Measurements from ENCODE around the gene SFRP4. TPM values are rescaled to one million over a fixed set of nuclear protein-coding genes. Genes with fewer than 3 reads are reported as not detected.

SFRP4 gene
- polyA plus RNA-seq, 6 donors from 2014 or later = not detected

DNA sequence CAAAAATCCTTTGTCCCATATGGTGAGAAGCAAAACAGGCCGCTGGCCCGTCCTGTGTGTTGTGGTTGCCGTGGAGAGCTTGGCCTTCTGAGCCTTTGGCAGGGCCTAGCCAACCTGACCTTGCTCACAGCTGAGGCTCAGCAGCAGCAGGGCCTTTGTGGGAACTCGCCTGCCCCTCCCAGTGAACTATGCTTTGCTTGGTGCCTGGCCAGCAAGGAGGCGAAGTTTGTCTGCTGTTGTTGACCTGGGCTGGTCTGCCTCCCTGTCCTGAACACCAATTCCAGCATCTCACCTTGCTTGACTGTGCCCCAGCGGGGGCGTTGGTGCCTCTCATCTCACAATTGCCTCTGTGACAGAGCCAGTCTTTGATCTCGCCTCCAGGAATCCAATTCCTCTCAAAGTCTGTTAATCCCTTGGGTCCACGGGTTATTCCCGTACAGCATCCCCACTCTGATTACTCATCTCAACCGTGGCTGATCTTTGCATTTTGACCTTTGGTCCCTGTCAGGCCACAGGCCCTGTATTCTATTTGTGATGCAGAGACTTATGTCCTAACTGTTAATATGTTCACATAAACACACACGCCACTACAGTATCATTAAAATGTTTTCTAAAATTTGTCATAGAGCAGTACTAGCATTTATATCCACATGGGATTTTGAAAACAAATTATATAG lies 26.5 kb upstream of the SFRP4 start:
- Mint-ChIP-seq H3K4me1 (no peaks in the 10 kb centered on the region), H3K27ac (no peak overlapping the region), H3K36me3 (no peaks in the 10 kb centered on the region), H3K4me3 (no peak overlapping the region), H3K9me3 (peaks cover 0 to 6% (median under 1%) of the 10 kb centered on the region in 7 donors), H3K27me3 (no peaks in the 10 kb centered on the region)
- DNase-seq = no peak
- no peak for ATAC-seq (ENCODE audit: low read depth in 2 of 2)

DNA sequence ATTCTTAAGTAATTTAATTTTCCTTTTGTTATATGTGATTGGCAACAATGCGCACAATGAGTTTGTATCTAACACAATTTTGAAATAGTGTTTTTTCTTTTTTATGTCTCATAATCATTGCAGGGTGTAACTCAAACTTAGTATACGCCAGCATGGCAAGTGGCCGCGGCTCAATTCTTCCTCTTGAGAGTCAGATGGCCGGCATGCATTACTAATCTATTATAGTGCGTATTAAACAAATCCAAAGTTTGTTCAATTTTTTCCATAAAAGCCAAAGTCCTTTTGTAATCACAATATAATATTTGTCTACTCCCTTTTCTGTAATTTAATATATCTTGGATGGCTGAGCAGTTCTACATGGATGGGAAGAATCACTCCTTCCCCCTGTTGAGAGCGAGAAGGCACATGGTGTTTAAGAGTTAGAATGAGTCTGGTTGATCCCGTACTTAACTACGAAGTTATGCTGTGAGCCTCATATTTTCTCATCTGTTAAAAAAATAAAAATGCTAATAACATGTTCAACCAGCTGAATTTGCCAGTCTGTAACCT lies 16.5 kb upstream of the SFRP4 start:
- Mint-ChIP-seq H3K4me1 (no peaks in the 10 kb centered on the region), H3K27ac (no peak overlapping the region), H3K4me3 (no peak overlapping the region), H3K36me3 (no peaks in the 10 kb centered on the region), H3K27me3 (no peaks in the 10 kb centered on the region), H3K9me3 (peaks cover 0 to 17% (median 8%) of the 10 kb centered on the region in 7 donors)
- DNase-seq = no peak
- ATAC-seq (ENCODE audit: low read depth in 2 of 2) = no peak

DNA sequence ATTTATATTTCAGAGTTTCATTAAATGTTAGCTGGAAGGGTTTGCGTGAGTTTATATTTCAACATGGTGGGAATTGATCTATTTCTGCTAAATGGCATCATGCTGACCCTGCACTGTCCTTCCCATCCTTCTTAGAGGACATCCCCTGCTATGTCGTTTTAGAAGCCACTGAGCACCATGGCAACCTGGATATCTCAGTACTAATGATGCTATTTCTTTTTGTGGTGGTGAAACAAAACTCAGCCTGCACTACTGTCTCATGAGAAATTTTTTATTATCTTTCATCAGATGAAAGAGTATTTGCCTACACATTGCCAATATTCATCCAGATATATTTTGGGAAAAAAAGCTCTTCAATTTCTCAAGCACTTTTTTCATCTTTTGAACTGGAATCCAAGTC lies 15.9 kb upstream of the SFRP4 start:
- Mint-ChIP-seq H3K4me3 (no peak overlapping the region), H3K27ac (no peak overlapping the region), H3K9me3 (peaks cover 0 to 16% (median 6%) of the 10 kb centered on the region in 7 donors), H3K4me1 (no peaks in the 10 kb centered on the region), H3K36me3 (no peaks in the 10 kb centered on the region), H3K27me3 (no peaks in the 10 kb centered on the region)
- DNase-seq (no peak), ATAC-seq (ENCODE audit: low read depth in 2 of 2) (no peak)

DNA sequence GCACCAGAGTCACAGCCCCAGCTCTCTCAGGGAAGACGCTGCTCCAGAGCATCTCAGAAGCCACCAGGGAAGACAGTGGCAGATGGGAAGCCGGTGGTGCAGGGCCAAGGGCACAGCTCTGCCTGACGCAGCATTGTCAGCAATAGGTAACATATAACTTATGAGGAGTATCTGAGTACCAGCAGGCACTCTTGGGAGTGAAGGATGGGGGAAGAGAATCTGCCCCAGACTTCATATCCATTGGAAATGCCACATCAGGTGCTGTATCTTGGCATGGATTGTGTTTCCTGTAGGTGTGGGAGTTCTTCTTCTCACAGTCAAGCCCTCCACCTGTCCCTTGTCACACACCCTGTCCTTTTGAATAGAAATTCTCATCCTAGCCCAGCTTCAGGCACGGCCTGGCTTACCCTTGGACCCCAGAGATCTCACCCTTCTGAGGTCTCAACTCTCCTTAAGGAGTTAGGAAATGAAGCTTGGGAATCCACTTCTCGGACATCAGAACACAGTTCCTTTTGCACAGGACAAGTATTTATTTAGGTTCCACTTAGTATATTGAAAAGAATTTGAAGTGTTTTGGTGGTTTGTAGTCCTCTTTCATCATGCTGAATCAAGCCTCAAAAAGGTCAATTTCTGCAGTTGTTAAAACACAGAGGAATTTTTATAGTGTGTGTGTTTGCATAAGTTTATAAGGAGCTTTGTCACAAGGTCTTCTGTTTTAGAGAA lies 13.8 kb upstream of the SFRP4 start:
- DNase-seq = no peak
- no peak for ATAC-seq (ENCODE audit: low read depth in 2 of 2)
- H3K4me3 Mint-ChIP-seq = no peak overlapping the region
- peaks cover 0 to 5% (median 2%) of the 10 kb centered on the region in 7 donors for H3K9me3 Mint-ChIP-seq
- no peaks in the 10 kb centered on the region for H3K4me1 Mint-ChIP-seq
- no peaks in the 10 kb centered on the region for H3K27me3 Mint-ChIP-seq
- H3K36me3 Mint-ChIP-seq = peaks cover 0 to 7% of the 10 kb centered on the region in 2 donors
- H3K27ac Mint-ChIP-seq = no peak overlapping the region

DNA sequence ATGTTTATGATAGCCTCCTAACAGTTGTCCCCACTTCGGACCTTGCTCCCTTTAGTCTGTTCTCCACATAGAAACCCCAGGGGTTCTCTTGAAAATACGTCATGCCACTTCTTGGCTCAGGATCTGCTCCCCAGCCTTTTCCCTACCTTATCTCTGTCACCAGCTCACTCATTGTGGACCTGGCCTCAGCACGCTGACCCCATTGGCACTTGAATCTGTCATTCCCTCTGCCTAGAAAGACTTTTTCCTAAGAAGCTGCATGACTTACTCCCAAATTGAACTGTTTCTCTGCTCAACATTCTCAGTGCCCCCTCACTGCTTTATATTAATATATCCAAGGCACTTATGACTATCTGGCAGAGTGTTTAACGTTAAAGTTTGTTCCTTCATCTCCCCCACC lies 12.3 kb upstream of the SFRP4 start:
- no peak for ATAC-seq (ENCODE audit: low read depth in 2 of 2)
- Mint-ChIP-seq H3K27me3 (peaks cover 0 to 5% (median 0%) of the 10 kb centered on the region in 3 donors), H3K36me3 (peaks cover 0 to 15% of the 10 kb centered on the region in 2 donors), H3K4me1 (no peaks in the 10 kb centered on the region), H3K4me3 (no peak overlapping the region), H3K9me3 (peaks cover 0 to 9% (median 3%) of the 10 kb centered on the region in 7 donors), H3K27ac (no peak overlapping the region)
- DNase-seq = no peak

DNA sequence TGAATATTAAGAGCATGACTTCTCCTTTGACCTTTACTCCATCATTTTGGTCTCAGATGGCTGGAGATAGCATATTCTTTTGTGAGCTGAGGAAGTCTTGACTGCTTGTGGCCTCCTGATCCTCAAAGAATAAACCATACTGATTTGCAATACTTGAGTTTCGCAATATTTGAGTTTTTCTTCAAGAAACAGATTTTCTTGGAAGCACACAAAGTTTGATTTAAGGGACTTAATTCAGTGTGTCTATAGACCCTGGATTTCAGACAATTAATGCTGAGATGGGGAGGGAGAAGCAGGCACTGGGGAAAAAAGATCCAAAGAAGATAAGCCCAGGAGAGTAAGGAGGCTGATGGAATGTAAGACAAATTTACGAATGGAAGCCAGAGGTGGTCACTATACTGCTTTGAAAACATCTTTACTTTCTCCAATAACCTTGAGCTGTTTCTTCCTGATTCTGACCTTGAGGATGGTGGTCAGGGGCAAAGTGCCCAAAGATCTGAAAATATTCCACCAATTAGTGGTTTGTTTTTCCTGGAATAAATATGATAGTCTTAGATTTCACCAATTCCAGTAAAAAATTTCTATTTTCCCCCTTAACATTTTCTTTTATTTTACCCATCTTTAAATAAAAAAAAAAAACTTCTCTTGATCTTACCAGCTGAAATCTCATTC lies 11.3 kb upstream of the SFRP4 start:
- DNase-seq = no peak
- Mint-ChIP-seq H3K4me3 (no peak overlapping the region), H3K9me3 (peaks cover 0 to 9% (median 4%) of the 10 kb centered on the region in 7 donors), H3K36me3 (peaks cover 0 to 15% of the 10 kb centered on the region in 2 donors), H3K4me1 (no peaks in the 10 kb centered on the region), H3K27me3 (peaks cover 5 to 8% (median 5%) of the 10 kb centered on the region in 3 donors), H3K27ac (no peak overlapping the region)
- no peak for ATAC-seq (ENCODE audit: low read depth in 2 of 2)

DNA sequence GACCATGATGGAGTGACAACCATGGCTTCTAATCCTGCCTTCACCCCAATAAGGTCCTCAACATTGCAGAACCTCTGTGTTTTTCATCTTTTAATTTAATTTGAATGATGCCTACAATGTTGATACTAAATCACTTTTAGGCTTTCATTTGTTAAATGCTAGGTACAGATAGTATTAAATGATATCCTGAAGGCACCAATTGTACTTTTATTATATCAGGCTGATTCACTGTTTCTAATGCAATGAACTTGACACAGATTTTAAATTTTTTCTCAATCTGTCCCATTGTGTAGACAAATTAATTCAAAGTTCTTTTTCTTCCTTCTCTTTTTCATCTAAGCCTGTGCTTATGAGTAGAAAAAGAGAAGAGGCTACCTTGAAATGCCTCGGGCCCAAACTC lies 9.0 kb upstream of the SFRP4 start:
- H3K4me3 Mint-ChIP-seq = no peak overlapping the region
- ATAC-seq (ENCODE audit: low read depth in 2 of 2) = no peak

DNA sequence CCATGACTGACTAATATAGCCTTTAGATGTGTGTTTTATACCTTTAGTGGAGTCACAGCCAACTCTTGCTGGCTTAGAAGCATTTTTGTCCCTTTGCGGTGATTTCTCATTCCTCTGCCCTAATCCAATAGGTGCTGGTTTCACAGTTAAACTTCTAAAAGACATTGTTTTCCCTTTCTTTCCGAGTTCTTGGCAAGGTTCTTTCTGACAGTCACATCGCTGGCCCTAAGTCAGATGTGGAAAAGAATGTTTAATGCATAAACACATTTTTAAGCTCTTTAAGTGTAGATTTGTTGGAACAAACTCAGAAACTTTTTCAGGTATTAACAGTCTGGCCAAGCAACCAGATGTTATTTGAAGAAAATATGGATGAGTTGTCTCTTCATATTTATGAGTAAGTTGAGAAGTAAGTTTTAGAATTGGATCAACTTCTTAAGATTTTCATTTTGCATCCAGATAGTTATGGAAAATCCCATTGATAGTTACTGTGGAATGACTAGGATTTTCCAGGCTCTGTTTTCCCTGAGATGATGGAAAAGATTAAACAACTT lies 7.9 kb upstream of the SFRP4 start:
- Mint-ChIP-seq H3K27ac (no peak overlapping the region), H3K4me1 (peaks cover 10 to 13% (median 12%) of the 10 kb centered on the region in 3 donors), H3K9me3 (peaks cover 0 to 11% (median 5%) of the 10 kb centered on the region in 7 donors), H3K36me3 (peaks cover 0 to 15% of the 10 kb centered on the region in 2 donors), H3K4me3 (peak overlapping the region in 1 of 8 donors; percentile 5), H3K27me3 (peaks cover 15 to 33% (median 25%) of the 10 kb centered on the region in 3 donors)
- ATAC-seq (ENCODE audit: low read depth in 2 of 2) (no peak), DNase-seq (no peak)

More for the DNA sequence above, 9.0 kb upstream of the SFRP4 start:
- no peak for DNase-seq
- Mint-ChIP-seq H3K4me1 (peaks cover 4 to 7% (median 6%) of the 10 kb centered on the region in 3 donors), H3K27me3 (peaks cover 5 to 22% (median 14%) of the 10 kb centered on the region in 3 donors), H3K9me3 (peaks cover 0 to 11% (median 5%) of the 10 kb centered on the region in 7 donors), H3K27ac (no peak overlapping the region), H3K36me3 (peaks cover 0 to 15% of the 10 kb centered on the region in 2 donors)

DNA sequence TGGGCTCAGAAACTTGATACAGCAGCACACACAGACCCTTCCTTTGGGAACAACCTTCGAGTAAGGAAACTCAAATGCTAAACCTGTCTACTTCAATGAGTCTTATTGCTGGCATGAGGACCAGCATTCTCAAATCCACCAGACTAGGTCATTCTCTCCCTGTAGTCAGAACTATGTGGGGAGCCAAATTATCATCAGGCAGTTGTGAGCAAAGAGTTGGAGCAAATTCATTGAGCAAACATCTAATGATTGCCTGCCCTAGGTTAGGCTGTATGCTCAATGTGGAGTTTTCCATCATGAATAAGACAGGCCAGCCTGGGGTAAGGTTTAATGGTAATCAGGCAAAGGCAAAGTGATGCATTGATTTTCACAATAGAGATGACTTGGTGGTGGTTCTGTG lies 7.4 kb upstream of the SFRP4 start:
- no peak for DNase-seq
- Mint-ChIP-seq H3K27me3 (peaks cover 21 to 39% (median 31%) of the 10 kb centered on the region in 3 donors), H3K4me1 (peaks cover 10 to 13% (median 12%) of the 10 kb centered on the region in 3 donors), H3K4me3 (peak overlapping the region in 1 of 8 donors; percentile 5), H3K9me3 (peaks cover 0 to 11% (median 5%) of the 10 kb centered on the region in 7 donors), H3K27ac (no peak overlapping the region), H3K36me3 (peaks cover 0 to 15% of the 10 kb centered on the region in 2 donors)
- ATAC-seq (ENCODE audit: low read depth in 2 of 2) = no peak

DNA sequence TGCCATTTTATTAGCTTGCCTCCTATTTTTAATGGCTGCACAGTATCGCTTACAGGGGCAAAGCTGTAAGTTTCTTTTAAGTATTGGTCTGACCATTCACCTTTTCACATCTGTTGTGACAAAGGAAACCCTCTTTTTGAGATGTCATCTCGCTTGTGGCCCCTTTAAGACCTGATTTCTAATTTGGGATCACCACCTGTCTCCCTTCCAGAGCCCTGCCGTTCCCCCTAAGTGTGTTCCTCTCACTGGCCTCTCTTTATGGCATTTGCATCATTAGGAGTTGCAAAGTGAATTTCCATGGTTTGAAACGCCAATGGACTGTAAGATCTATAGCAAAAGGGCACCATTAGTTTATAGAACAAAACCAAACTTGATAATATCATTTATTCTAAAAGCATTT lies 5.3 kb upstream of the SFRP4 start:
- peaks cover 34 to 59% (median 50%) of the 10 kb centered on the region in 3 donors for H3K27me3 Mint-ChIP-seq
- H3K36me3 Mint-ChIP-seq = peaks cover 0 to 15% of the 10 kb centered on the region in 2 donors
- ATAC-seq (ENCODE audit: low read depth in 2 of 2) = no peak
- peak overlapping the region; percentile 2 to 83 (median 58) for H3K4me3 Mint-ChIP-seq
- peaks cover 0 to 11% (median 5%) of the 10 kb centered on the region in 7 donors for H3K9me3 Mint-ChIP-seq
- no peak overlapping the region for H3K27ac Mint-ChIP-seq
- DNase-seq = no peak
- peaks cover 17 to 21% (median 18%) of the 10 kb centered on the region in 3 donors for H3K4me1 Mint-ChIP-seq

DNA sequence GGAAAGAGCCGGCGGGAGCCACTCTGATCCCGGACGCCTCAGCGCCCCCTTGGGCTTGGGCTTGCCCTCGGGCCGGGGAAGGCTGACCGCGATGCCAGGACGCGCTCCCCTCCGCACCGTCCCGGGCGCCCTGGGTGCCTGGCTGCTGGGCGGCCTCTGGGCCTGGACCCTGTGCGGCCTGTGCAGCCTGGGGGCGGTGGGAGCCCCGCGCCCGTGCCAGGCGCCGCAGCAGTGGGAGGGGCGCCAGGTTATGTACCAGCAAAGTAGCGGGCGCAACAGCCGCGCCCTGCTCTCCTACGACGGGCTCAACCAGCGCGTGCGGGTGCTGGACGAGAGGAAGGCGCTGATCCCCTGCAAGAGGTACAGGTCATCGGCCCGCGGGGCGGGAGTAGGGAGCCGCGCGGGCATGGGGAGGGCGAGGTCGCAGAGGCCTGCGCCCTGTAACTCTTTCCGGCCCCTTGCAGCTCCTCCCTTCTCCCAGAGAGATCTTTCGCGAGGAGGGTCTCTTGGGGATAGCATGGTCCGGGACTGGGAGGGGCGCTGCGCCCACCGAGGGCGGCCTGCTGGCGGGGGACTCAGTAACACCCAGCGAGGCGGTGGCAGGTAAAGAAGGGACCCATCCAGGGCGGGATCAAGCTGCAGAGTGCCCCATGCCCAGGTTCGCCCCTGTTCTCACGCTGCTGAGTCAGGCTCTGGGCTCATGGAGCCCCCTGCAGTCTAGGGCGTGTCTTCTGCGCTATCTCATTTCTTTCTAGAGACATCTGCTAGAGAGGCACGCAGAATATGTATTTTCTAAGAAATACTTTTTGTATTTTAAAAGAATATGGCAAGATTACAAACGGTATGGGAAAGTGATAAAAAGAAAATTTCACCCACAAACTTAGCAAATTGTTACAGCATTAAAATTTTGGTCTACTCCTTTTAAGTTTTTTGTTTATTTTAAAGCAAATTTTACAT lies 4.5 kb upstream of the SFRP4 start:
- Mint-ChIP-seq H3K9me3 (peaks cover 0 to 9% (median 5%) of the 10 kb centered on the region in 7 donors), H3K4me1 (peaks cover 17 to 24% (median 23%) of the 10 kb centered on the region in 3 donors), H3K4me3 (peak overlapping the region; percentile 77 to 94 (median 86)), H3K27me3 (peaks cover 34 to 63% (median 54%) of the 10 kb centered on the region in 3 donors), H3K36me3 (peaks cover 0 to 13% of the 10 kb centered on the region in 2 donors), H3K27ac (no peak overlapping the region)
- DNase-seq = no peak
- ATAC-seq (ENCODE audit: low read depth in 2 of 2) = peak; percentile 43 to 45

DNA sequence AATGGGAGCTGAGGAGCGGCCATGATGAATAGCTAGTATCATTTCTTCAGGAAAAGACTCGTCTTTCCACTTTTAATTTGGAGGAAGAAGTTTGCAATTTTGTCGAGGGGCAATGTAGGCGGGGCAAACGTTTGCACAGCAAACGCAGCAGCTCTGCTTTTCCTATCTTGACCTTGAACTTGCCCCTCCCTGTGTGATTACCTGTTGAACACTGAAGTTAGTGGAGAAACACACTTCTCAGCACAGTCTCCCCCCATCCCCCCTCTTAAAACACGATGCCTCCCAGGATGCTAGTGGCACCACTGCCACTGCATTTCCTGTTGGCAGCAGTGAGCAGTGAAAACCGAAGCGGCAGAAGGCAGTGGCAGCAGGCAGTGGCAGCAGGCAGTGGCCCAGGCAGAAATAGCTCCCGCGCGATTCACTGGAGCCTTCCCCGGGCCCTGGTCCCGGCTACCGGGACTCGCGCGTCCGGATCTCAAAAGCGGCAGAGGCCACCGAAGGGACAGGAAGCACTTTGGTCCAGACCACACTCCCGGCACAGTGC lies 3.8 kb upstream of the SFRP4 start, which contains the start of gene EPDR1:
Gene EPDR1 (plus strand): TSS at position 336 of the 544 bp plus-strand sequence. CDS start 300 bp downstream, outside the sequence.
- peaks cover 0 to 8% of the 10 kb centered on the region in 2 donors for H3K36me3 Mint-ChIP-seq
- peak within 1 kb of the TSS; percentile 77 to 94 (median 86) for H3K4me3 Mint-ChIP-seq
- H3K27ac Mint-ChIP-seq = peak within 1 kb of the TSS in 2 of 6 donors; percentile 35 to 79
- peaks cover 36 to 71% (median 62%) of the 10 kb centered on the region in 3 donors for H3K27me3 Mint-ChIP-seq
- ATAC-seq (ENCODE audit: low read depth in 2 of 2) = peak; percentile 78 to 82
- peaks cover 0 to 6% (median 2%) of the 10 kb centered on the region in 7 donors for H3K9me3 Mint-ChIP-seq
- peak; percentile 28 for DNase-seq
- peaks cover 17 to 30% (median 28%) of the 10 kb centered on the region in 3 donors for H3K4me1 Mint-ChIP-seq

Measured in naive B cell (primary cell).